ENCODE results near the gene AIF1L.

GRCh38 chr9:131146186-131146585, 49.9 kb downstream of the AIF1L start:
- TF ChIP-seq CTCF (conservative IDR thresholded peaks at IDR 0.05), result no peak
- TF ChIP-seq ZFX (IDR thresholded peaks at IDR 0.05), result no peak

Measured in C4-2B (cell line).